Stimulated activated naive CD8-positive, alpha-beta T cell treated with anti-CD3 and anti-CD28 coated beads, Interleukin-15, Interleukin-2, amounts not matched to agents 100 U/mL and 50 U/mL, for 24 hours (primary cell): ENCODE results near the gene DAAM2.

Source experiments
- ATAC-seq: fragments of 150-1000 bp; cut with Tn5 transposase; one replicate; pipeline ENCODE4 v1.10.0; 2021
- DNase-seq: peaks from one replicate; pipeline ENCODE4 v3.0.0; 2021

DAAM2 gene

DNA sequence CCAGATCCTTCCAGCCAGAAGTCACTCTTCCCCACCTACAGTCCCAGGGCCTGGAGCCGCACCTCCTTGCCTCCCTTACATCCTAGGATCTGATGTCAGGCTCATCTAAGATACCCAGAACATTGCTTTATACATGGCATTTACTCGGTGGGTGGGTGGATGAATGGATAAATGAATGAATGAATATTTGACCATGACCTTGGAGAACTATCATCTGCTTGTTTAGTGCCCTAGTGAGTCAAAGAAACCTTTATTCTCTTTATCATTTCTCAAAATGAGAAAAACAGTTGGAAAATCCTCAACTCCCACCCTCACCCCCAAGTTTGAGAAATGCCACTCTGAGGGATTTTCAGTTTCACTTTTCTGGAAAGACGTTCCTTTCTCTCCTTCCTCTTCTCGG, 56.0 kb downstream of the DAAM2 start:
- ATAC-seq = no peak
- no peak for DNase-seq

DNA sequence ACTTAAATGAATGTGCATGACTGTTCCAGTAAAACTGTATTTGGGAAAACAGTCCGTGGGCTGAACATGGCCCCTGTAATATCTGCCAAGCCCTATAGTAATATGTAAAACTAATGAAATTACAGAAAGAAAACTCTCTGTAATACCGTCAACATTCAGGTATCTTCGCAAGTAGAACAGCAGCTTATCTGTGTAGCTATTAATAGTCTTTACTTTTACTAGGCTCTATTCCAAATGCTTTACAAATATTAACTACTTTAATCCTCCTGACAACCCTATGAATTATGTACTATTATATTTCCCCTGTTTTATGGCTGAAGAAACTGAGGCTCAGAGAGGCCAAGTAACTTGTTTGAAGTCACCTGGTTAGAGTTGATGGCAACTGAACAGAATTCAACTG, 57.1 kb downstream of the DAAM2 start:
- DNase-seq = no peak
- ATAC-seq = no peak

DNA sequence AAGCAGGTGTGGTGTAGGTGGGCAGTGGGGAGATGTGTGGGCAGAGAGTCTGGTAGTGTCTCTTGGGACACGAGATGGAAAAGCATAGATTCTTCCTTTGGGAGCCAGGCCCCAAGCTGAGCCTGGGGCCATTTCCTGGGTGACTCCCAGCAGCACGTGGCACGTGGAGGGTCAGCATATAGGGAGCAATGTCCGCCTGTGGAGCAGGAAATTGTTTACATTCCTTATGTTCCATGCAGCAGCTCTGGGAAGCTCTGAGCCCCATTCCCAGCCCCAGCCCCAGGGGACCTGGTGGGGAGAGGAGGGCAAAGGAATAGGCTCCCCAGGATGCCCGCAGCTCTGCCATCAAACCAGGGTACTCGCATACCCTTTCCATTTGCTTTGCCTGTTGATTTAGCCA, 57.6 kb downstream of the DAAM2 start:
- DNase-seq (no peak), ATAC-seq (no peak)

DNA sequence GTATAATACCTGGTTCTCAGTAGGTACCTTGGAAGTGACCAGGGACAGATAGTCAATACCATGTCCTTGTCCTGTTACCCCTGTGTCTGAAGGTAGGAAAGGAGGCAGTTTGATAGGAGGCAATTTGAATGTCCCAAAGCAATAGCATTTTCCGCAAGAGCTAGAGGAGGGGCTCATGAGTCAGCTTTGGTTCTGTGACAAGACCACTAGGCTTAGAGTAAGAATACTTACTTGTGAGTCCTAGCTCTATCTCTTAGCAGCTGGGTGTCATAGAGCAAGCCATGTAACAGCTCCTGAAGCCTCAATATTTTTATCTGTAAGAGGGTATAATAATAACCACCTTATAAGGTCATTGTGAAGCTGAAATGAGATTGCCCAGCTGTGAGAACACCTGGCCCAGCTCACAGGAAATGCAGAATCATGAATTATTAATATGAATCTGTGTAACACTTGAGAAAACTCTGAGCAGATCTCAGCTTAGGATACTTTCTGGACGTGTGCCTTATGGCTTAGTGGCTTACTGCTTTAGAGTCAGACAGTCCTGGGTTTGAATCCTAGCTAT, 58.6 kb downstream of the DAAM2 start:
- no peak for ATAC-seq
- DNase-seq = no peak

DNA sequence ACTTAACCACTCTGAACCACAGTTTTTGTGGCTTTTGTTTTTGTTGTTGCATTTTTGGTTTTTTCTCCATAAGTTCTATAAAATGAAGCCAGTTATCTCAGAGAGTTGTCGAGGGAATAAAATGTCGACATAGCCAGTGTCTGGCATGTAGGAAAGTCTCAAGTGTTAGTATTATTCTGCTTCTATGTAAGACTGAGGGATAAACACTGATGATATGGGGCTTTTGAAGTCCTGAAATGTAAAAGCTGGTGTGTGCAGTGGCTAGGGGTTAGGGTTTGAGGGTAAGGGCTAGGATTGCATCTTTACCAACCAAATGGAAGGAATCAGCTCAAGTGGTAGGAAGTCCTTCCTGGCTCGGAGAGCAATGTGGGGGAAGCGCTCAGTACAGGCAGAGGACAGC, 59.2 kb downstream of the DAAM2 start:
- ATAC-seq = no peak
- no peak for DNase-seq

DNA sequence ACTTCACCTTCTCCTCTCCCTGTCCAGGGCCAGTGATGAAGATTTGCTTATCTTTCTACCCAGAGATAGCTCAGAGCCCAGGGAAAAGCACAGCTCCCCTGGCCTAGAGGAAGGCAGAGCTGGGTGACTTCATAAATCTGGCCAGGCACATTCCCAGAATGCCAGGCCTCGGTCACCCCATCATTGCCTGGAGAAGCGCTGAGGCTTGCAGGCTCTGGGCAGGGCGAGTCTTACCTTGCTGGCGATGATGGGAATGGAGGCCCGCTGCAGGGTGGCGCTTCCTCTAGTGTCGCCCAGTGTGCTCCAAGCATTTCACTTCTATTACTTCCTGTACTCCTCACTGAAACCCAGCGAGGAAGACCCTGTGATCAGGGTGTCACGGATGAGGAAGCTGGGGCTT, 60.1 kb downstream of the DAAM2 start:
- no peak for DNase-seq
- no peak for ATAC-seq

DNA sequence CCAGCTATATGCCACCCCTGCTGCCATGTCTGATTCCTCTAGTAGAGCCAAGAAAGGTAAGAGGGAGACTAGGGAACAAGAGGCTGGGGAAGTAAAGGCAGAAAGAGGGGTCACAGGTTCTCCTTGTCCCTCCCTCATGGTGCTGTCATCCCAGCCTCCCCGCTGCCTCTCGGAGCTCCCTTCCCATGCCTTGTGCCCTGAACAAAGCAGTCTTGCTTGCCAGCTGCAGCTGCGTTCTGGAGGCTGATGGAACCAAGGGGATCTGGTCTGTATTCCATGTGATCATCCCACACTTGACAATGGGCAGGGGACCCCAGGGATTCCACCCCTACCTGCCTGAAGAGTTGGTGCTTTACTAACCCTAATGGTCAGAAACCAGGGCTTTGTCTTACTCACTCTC, 61.4 kb downstream of the DAAM2 start:
- no peak for DNase-seq
- no peak for ATAC-seq

DNA sequence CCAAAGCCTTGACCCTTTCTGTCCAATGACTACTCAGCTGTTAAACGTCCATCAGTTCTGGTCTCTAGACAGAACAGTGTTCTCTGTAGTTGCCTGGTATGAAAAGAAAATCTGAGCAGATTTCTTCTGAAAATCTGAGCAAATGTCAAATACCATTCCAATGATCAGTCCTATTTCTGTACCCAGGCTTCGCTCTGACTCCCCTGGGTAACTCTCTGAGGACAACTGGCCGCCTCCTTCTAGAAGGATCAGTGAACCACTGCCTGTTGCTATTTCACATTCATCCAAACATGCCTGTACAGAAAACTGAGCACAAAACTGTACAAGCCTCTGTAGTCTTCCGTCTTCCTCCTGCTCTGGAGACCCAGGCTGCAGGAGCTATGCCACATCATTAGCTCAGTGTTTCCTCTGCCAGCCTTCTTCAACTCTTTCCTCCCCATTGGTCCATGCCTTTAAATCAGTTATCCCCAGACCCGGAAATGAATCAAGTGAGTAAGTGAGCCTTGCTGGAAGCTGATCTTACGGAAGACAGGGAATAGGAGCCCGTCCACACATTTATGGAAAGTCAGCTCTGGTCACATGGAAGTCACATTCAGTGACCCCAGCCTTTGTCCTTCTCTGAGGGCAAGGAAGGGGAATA, 63.3 kb downstream of the DAAM2 start:
- DNase-seq (no peak), ATAC-seq (no peak)

DNA sequence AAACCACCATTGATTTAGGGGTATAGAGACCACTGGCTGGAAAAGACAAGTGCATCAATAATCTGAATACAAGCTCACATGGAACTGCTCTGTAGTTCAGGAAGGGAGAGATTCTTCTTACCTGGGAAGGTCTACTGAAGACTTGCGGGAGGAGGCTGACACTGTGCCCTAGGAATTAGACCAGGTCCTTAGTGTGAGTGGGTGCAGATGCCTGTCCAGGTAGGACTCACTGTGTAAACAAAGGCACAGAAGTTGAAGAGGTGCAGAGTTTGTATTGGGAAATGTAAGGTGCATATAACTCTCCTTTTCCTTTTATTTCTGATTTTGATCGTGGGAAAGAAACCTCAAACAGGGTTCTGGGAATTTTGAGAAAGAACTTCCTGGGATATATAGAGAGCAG, 66.8 kb downstream of the DAAM2 start:
- ATAC-seq = no peak
- no peak for DNase-seq

DNA sequence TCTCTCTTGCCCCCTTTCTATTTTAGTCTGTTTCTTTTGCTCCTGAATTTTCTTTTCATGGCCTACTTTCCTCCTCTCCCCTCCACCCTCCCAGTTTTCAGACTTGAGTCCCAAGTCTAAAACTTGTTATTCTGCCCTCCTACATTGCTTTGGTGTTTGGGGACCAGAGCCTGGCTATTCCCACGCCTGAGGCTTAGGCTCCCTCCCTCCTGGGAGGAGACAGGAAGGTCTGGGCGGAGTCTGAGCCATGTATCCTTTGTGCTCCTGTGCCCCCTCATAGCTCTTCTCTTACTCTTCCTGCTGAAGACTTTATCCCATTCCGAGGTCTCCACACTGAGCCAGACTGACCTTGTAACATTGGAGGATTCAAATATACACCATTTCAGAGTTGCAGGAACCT, 69.5 kb downstream of the DAAM2 start:
- ATAC-seq (no peak), DNase-seq (no peak)

DNA sequence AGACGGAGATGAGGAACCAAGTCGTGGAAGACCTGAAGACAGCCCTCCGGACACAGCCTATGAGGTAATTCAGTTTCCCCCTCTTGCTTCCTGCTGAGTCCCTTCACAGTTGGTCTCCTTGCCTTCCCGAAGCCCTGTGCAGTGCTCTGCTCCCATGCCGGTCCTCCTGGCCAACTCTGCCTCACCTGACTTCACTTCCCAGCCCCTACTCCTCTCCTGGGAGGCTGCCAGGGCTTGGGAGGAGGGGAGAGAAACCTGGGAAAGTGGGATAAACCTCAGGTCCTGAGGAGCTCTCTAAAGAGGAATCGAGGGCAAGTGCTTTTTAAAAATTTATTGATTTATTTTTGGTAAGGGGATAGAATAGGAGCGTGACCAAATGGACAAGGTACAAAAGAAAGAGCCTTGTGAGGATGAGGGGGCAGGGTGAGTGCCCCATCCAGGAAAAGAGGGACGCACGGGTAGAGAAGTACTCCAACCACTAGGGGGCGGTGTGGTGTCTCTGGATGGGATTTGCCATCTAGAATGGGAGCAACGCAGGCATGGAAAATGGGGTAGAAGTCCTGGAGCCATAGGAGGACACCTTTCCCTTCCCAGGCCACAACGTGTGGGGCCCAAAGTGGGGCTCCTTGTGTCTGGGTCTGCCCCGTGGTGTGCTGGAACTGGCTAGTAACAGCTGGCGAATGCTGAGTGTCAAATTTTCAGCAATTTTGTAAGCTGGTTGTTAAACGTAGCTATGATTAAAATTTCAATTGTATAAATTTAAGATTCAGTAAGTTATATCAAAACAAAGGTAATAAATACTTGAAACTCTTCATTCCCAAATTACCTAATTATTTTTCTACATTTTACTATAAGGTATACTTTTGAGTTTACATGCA, 73.1 kb downstream of the DAAM2 start:
- peak; percentile 81 for DNase-seq
- ATAC-seq = peak; percentile 52

DNA sequence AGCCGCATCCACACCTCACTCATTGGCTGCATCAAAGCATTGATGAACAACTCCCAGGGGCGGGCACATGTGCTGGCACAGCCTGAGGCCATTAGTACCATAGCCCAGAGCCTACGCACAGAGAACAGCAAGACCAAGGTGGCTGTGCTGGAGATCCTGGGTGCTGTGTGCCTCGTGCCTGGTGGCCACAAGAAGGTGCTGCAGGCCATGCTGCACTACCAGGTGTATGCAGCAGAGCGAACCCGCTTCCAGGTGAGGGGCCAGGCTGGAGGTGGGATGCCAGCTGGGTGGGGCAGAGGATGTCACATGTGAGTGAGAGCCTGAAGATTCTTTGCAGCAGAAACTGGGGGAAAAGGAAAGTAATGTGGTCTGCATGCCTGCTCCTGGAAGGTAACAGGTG, 75.4 kb downstream of the DAAM2 start:
- DNase-seq (no peak), ATAC-seq (no peak)

DNA sequence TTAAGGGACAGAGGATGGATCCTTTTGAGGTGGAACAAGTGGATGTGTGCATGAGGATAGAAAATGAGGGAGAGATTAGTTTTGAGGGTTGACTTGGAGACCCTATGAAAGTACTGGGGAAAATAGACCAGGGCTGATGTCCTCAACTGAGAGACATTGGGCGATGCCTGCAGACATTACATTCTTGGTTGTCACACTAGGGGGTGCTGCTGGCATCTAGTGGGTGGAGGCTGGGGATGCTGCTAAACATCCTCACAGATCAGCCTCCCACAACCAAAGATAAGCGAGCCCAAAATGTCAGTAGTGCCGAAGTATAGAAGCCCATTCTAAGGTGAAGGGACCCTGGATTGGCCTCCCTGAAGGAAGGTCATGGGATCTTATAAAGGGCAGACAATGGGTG, 78.8 kb downstream of the DAAM2 start:
- DNase-seq (no peak), ATAC-seq (no peak)

DNA sequence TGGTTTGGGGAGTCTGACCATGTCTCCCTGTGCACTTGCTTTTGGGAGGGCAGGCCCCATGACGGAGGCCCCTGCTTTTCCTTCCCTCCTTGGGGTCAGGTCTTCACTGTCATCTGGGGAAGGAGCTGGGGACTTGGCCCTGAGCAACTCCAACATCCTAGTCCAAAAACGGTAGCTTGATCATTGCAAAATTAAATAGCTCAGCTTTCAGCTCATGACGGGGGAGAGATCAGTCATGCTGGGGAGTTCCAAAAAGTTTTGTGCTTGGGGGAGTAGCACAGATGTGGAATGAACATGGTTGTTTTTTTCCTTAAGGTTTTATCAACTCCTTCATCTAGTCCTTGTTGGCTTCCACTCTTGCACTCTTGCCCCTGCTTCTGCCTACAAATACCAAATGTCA, 81.3 kb downstream of the DAAM2 start:
- DNase-seq = no peak
- no peak for ATAC-seq

DNA sequence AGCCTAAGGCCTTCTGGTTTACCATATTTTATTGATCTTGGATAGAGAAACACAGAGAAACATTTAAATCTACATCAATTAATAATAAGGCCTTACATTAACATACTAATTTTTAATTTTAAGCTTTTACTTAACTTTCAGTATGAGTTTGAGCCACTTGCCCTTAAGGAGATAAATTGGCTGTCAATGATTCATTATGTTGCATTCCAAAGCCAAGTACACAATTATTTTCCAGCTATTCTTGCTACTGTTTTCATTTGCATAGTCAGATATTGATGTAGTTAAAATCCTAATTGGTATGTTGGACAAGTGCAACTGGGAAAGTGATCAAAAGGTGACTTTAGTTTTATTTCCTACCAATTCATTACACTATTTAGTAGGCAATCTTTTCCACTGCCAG, 83.9 kb downstream of the DAAM2 start:
- DNase-seq = no peak
- ATAC-seq = no peak

DNA sequence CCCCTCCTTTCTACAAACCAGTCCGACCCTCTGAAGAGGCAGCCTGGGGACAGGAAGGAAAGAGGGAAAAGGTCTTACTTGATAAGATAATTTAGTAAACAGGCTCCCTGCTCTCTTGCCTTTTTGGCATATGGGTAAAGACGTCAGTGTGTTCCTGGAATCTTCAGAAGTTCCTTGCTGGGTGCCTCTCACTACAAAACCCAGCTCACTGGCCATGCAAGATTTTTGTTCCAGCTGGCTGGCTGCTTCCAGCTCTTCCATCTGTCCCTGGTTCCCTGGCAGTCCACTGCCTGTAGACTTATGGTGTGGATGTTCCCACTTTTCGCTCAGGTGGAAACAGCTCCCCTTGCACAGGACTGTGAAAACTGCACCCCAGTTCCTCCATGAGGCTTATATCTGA, 84.7 kb downstream of the DAAM2 start:
- ATAC-seq (no peak), DNase-seq (no peak)

DNA sequence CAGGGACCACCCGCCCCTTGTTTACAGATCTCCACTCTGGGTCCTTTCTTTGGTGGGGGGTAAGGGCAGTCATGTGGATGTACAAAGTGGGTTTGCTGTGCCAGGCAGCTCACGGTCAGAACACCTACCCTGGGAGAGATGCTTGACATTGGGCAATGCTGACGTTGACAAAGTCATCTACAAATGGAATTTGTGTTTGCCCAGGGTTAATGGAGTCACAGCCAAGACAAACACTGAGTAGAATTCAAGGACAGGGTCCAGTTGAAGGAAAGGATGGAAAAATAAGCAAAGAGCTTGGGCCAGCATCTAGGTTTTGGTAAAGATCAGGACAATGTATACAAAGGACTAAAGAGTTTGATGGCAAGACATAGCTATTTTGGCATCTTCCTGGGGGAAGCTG, 87.4 kb downstream of the DAAM2 start:
- DNase-seq = no peak
- no peak for ATAC-seq

DNA sequence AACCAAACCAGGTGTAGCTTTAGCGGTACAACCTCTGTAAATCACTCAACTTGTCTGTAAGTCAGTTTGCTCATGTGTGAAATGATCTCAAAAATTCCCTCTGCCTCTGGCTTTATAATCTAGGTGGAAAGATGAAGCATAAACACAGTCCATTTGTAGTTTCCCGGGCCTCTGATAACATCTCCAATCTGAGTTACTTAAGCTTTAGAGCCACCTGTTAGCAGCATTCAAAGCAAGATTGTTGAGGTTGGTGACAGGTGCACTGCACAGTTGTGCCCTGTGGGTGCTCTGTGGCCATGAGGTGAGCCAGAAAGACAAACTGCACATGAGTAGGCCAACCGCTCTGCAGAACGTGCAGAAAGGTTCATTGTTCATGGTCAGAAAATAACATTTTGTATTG, 88.4 kb downstream of the DAAM2 start:
- ATAC-seq (no peak), DNase-seq (no peak)

DNA sequence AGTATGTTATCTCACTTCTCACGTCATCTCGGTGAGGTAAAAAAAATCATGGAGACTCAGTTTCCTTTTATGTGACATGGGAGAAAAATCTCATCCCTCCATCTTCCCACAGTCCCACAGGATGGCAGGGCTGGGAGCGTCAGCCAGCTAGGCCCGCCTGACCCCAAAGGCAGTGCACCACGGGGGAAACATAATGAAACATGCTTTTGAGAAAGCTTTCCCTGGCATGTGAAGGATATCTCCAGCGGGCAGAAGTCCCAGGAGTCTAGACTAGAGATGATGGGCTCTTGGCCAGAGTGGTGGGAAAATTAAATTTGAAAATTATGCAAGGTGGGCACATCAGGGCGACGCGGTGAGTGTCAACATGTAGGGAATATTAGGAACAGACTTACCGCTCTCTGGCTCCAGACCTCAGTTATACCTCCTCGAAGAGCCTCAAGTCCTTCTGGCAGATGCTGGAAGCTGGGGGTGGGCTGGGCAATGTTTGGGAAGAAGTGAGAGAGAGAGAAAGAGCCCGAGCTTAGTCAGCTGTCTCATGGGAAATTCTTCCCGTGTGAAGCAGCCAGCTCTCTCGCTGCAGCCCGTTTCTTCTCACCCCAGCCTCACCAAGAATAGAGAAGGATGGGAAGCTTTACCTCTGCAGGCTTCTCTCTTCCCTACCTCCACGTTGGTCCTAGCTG, 89.8 kb downstream of the DAAM2 start:
- DNase-seq (no peak), ATAC-seq (no peak)

DNA sequence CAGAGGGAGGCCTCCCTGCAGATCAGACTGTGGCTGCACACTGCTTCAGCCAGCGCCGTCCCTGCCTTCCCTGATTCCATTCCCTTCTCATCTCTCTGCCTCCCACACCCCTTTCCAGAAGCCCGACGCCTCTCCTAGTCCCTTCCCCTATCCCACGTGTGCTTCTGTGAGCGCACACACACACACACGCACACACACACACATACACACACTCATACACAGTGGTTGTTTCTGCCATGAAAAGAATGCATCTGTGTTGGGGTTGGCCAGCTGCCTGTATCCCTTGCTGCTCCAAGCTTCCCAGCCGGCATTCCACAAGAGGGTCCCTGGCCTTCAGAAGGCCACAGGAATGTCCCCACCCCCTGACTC, 90.3 kb downstream of the DAAM2 start:
- DNase-seq (no peak), ATAC-seq (no peak)

DNA sequence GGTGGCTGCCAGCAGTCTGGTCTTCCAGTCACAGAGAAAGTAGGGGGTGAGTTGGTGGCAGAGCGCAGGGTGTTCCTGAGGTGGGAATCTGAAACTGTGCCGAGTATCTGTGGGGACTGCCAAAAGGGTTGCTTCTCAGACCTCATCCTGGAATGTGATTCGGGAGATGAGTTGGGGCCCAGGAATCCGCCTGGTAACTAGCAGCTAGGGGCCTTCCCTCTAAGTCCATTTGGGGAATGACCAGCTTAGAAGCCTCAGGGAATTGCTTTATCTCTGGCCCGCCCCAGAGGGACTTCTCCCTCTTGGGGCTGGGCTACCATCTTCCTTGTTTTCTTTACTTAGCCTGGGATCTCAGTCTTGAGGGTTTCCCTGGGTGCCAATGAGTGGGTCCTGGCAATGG, 92.5 kb downstream of the DAAM2 start:
- ATAC-seq = no peak
- no peak for DNase-seq

DNA sequence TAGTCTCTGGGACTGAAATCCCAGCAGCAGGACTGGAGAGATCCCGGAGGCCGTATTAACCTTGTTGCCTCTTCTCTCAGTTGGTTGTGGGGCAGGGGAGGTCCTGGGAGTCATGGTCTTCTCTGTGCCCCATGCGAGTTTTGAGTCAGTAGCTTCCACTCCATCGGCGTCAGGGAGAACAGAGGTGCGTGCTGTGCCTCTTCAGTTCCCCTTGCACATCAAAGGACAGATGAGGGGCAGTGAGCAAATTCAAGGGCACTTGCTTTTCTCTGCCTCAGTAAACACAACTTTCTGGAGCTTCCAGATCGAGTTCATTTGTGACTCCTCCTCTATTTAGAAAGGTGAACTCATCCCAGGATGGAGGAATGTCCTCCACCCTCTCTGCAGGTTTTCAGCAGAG, 93.5 kb downstream of the DAAM2 start:
- ATAC-seq (no peak), DNase-seq (no peak)

DNA sequence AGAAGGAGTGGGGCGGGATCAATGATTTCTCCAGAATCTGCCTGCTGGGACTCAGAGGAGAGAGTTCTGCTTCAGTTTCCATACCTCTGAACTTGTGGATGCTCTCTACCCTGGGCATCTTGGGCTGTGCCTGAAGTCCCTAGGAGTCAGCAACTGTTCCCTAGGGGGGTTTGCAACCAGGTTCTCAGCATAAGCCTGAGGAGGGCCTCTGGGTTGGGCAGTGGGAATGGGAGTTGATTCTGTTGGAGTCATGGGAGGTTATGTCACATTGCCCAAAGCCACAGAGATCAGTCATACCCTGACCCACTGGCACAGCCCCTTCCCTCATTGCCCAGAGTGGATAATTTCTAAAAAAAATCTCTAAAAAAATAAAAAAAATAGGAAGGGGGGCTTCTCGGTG, 94.7 kb downstream of the DAAM2 start:
- DNase-seq (no peak), ATAC-seq (no peak)
